Muscle of arm (tissue), 12 donors: ENCODE measurements around the gene CDK5RAP1. TPM values are rescaled to one million over a fixed set of nuclear protein-coding genes. Genes with fewer than 3 reads are reported as not detected.
"Not testable (repeated sequence)": the region's sequence is repeated elsewhere in the genome, so short reads cannot be mapped to it uniquely, and the experiment has no call there.

Experiments used
- DNase-seq: peaks from one replicate; pipeline ENCODE4 v3.0.0-alpha.2; 2013
- polyA plus RNA-seq, 12 donors: library from polyadenylated mRNA; unstranded; fragments of 120-200 nt; gene quantifications; one replicate each; pipeline ENCODE4 v1.2.1, GENCODE V29; 2013; ENCODE audit not compliant: insufficient read length in 12 of 12

The CDK5RAP1 gene
- polyA plus RNA-seq, 12 donors: 16.1 to 31.4 (median 23.8) TPM; not detected in 1

DNA sequence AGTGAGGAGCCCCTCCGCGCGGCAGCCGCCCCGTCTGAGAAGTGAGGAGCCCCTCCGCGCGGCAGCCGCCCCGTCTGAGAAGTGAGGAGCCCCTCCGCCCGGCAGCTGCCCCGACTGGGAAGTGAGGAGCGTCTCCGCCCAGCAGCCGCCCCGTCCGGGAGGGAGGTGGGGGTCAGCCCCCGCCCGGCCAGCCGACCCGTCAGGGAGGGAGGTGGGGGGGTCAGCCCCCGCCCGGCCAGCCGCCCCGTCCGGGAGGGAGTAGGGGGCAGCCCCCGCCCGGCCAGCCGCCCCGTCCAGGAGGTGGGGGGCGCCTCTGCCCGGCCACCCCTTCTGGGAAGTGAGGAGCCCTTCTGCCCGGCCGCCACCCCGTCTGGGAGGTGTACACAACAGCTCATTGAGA, 12.0 kb downstream of the CDK5RAP1 start:
- DNase-seq: not testable (repeated sequence)

DNA sequence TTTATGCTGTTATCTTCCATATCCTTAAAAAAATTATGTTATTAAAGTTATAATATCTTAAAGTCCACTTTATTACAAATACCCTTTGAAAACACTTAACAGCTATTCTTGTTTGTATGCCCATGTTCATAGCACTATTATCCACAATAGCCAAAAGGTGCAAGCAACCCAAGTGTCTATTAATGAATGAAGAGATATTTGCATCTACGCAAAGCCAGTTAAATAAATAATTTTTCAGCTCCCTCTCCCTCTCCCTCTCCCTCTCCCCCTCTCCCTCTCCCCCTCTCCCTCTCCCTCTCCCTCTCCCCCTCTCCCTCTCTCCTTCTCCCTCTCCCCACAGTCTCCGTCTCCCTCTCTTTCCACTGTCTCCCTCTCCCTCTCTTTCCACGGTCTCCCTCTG, 13.1 kb downstream of the CDK5RAP1 start:
- DNase-seq: no peak

DNA sequence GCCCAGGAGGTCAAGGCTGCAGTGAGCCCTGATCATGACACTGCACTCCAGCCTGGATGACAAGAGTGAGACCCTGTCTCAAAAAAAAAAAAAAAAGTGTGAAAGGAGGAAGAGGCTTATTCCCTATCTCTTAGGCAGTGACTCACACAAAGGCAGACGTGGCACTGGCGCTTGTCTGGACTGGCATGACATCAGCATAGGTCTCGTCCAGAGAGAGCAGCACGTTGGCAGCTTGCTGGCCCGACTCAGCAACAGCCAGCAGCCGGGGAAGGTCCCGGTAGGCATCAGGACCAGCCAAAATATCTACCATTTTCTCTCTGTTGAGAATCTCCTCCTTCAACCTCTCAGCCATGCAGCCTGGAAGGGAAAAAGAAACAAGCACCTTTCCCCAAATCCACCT, 14.1 kb downstream of the CDK5RAP1 start:
- DNase-seq: no peak

DNA sequence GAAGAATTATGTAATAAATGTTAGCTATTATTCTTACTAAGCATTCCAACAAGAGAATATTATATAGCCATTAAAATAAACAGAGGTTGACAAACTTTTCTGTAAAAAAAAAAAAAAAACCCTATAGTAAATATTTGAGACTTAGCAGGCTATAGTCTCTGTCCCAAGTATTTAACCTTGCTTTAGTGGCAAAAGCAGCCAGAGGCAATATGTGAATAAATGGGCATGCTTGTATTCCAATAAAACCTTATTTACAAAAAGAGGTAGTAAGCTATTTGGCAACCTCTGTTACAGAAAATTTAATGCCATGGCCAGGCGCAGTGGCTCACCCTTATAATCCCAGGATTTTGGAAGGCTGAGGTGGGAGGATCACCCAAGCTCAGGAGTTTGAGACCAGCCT, 14.6 kb downstream of the CDK5RAP1 start:
- no peak for DNase-seq

DNA sequence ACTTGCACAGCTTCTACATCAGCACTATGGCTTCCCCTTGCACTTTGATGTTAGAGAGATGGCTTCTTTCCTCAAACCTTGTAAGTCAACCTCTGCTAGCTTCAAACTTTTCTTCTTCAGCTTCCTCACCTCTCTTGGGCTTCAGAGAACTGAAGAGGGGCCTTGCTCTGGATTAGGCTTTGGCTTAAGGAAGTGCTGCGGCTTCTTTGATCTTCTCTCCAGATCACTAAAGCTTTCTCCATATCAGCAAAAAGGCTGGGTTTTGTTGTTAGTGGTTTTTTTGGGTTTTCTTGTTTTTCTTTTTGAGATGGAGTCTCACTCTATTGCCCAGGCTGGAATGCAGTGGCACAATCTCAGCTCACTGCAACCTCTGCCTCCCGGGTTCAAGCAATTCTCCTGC, 24.0 kb downstream of the CDK5RAP1 start:
- DNase-seq: no peak

DNA sequence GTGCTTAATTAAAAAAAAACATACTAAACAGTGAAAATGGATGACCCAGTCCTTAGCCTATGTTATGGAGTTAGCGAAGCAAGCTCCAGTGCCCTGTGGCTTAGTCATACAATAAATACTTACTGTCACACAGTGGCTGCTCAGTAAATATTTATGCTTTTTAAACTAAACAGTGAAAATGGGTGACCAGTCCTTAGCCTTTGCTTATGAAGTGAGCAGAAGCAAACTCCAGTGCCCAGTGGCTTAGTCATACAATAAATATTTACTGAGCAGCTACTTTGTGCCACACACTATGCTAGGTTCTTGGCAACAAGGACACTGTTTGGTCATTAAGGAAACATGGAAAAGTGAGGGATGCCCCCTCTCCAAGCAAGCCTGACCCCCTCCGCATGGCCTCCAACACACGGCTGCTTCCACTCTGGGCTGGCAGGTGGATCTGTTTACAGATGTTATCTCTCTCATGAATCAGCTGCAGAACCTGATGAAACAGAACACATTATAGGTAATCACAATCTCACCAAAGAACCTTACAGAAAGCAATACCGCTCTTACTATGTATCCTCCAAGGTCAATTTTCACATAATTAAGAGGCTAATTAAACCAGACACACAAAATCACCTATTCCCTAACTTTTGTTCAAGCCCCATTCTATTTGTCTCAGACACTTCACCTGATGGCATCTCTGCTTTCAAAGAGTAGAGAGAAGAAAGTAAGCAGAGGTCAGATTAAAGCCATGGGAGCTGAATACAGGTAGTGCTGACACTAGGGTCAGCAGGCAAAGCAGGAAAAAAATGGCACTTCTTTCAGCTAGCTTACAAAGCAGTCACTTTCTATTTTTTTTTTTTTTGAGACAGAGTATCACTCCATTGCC, 27.3 kb downstream of the CDK5RAP1 start:
- no peak for DNase-seq

DNA sequence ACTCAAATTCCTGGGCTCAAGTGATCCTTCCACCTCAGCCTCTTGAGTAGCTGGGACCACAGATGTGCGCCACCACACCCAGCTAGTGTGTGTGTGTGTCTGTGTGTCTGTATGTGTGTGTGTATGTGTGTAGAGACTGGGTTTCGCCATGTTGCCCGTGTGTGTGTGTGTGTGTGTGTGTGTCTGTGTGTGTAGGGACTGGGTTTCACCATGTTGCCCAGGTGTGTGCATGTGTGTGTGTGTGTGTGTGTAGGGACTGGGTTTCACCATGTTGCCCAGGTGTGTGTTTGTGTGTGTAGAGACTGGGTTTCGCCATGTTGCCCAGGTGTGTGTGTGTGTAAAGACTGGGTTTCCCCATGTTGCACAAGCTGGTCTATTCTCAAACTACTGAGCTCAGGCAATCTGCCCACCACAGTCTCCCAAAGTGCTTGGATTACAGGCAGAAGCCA, 28.3 kb downstream of the CDK5RAP1 start:
- DNase-seq: no peak

DNA sequence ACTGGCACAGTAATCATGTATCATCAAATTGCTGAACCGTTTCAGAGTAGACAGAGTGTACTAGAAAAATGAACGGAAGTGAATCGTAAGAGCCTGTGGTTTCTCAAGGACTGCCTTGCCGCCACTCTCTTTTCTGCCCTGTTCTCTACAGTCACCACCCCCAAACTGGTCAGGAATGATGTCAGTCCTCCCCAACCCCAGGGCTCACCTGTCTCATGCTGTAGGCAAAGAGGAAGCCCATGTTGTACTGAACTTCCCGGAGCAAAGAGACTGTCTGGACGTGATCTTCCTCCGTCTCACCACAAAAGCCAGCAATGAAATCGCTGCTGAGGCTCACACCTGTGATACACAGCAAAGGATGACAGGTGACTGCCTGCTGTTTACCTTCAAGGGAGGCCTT, 31.0 kb downstream of the CDK5RAP1 start:
- DNase-seq: no peak

DNA sequence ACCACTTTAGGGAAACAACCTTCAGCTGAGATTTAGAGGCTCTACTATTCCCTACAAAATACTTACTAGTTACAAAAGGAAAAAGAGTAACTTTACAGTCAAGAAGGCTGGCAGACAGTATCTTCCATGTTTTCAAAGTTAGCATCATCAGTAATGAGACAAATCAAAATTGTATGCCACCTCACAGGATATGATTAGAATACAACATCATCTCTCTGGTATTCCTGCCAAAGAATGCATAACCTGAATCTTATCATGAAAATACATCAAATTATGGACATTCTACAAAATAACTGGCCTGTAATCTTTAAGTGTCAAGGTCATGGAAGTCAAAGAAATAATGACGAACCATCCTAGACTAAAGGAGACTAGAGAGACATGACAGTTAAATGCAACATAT, 38.4 kb downstream of the CDK5RAP1 start:
- no peak for DNase-seq

DNA sequence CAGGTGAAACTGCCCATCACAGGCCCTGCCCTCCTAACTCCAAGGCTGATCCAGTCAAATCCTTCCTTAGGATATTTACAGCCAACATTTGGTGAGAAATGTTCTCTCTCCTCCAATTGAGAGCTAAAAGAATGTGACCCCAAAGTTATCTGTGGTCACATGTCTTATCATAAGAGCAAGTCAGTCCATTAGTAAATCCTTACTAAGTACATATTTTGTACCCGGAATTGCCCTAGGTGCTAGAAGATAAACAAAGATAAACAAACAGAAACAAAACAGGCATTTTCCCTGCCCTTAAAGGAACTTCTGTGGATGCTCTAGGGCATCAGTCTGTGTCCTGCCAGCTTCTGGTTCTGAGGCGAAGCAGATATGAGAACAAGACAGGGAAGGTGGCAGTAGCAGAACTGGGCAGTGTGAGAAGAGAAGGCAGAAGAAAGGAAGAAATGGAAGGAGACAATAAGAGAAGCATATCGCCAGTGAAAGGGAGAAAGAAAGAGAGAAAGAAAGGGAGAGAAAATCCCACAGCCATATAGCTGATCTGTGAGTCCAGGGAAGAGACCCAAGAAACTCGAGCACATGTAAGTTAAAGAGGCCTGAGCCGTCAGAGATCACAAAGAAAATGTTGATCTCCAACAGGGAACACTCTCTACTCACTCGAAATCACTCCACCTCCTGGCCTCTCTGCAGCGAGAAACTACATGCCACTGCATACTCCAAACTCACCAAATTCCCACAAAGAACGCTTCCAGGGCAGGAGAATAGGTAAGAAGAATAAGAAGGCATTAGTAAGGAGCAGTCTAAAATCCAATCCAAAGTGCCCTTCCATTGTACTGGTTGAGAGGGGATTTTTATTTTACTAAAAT, 41.7 kb downstream of the CDK5RAP1 start:
- DNase-seq: no peak

DNA sequence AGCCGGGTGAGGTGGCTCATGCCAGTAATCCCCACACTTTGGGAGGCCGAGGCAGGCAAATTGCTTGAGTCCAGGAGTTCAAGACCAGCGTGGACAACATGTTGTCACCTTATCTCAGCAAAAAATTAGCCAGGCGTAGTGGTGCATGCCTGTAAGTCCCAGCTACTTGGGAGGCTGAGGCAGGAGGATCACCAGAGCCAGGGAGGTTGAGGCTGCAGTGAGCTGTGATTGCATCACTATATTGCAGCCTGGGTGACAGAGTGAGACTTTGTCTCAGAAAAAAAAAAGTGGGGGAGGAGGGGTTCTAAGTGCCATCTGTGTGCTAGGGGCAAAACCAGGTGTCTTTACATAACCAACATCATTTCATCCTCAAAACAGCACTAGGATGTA, 48.3 kb downstream of the CDK5RAP1 start:
- DNase-seq: no peak

DNA sequence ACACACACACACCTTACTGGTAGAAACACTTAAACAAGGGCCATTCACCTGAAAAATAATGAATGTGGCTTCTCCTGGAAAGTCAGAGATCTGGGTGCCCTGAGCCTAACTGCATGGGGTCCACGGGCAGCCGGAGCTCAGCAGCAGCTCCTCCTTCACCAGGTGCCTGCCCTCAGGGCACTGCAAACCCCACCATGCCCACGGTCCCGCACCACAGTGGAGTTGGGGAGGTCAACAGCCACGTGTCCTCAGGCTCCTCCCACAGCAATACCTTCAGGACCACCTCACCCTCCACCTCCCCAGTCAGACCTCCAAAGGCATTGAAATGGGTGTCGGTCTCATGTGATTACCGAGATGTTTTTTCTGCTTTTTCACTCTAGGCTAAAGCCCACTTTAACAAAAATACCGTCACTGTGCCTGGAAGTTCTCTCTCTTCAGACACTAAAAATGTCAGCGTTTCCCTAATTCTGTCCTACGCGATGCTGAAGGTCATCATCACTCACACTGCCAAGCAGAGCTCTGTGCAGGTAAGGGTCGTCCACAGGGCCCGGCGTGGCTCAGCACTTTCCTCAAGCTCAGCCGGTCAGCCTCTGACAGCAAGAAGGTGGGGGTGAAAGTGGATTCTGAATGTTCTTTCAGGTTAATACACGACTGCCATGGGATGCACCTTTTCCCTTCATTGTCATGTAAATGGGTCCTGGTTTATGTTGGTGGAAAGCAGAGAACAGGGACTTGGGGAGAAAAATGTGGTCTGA, 48.9 kb downstream of the CDK5RAP1 start:
- DNase-seq: no peak

DNA sequence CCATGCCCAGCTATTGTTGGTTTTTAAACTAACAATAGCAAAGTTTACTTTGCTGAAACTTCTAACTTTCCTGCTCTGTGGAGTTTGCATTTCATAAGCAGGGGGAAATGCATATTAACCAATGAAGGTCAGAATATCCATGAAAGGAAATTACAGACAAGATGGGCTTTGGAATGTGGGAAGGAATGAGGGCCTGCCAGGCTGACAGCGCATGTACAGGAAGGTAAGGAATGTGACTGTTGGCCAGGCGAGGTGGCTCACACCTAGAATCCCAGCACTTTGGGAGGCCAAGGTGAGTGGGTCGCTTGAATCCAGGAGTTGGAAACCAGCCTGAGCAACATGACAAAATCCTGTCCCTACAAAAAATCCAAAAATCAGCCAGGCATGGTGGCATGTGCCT, 49.6 kb downstream of the CDK5RAP1 start:
- DNase-seq: no peak

DNA sequence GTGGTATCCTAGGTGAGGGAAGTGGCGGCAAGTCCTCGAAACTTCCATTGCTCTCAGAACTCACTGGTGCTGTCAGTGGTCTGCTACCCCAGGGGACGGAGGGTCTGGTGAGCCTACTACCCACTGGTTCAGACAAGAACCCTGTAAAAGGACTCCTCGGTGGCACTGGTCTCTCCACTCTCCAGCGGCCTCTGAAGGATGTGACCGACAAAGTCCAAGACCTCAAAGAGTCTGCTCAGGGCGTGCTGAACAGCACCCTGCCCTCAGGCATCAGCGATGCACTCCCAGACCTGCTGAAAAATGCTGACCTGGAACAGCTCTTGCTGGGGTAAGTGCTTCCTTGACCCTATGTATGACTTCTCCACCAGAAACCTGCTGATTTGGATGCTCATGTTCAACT, 51.8 kb downstream of the CDK5RAP1 start:
- DNase-seq: no peak

DNA sequence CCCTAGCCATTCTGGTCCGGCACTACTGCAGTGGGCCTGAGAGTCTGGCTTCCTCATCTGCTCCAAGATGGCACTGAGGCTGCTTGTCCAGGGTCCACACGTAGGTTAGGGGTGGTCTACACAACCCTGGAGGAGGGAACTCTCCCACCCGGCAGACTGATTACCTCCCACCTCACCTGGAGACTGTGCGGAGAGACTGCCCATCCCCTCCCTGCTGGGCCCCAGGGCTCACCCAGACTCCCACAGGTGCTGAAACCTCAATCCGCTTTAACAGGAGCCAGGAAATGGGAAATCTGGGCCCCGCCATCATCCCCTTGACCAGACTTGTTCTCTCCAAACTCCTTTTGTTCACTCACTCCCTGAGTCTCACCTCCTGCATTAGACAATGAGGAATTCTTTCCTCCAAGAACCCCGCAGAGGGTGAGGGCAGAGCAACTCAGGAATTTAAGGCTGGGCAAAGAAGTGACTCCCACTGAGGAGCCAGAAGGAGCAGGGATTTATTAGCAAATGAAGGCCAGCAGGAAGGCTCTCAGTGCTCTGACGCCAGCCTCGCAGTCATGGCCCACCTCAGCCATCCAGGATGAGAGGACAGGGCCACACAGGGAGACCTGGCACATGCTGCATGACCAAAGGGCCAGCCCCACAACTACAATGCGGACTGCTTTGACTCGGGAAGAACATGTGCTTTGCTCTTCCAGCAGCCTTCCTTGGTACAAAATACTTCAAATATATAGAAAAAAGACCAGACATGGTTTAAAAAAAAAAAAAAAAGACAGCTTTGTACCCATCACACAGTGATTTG, 53.0 kb downstream of the CDK5RAP1 start:
- DNase-seq: no peak

DNA sequence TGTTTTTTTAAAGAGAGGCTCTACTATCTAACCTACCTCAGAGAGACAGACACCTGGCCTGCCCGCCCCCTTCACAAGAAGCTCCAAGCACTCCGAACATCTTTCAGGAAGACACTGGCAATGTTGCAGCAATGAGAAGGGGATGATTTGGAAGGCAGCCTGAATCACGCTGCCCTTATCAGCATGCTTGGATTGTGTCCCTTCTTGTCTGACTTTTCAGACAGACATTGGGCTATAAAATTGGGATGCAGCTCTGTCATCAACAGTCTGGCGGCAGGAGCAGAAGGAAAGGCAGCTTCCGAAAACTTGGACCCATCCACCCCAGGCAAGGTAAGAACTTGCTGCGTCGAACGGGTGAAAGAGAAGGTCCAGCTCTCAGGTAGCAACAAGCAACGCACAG, 56.0 kb downstream of the CDK5RAP1 start:
- DNase-seq: no peak

DNA sequence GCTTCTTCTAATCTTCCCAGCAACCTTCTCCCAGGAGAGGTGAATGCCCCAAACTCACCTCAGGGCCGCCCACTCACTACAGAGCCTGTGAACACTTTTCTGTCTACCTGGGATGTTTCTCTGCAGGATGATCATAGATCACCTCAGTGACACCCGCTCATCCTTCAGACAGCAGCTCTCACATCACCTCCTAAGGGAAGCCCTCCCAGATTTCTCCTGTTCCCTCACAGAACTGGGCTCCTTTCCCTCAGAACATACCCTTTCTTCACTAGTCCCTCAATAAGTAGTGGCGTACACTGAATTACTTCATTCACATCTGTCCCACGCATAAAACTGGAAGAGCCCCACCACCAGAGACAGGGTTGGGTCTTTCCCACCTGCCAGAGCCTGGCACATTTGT, 57.8 kb downstream of the CDK5RAP1 start:
- DNase-seq: no peak

DNA sequence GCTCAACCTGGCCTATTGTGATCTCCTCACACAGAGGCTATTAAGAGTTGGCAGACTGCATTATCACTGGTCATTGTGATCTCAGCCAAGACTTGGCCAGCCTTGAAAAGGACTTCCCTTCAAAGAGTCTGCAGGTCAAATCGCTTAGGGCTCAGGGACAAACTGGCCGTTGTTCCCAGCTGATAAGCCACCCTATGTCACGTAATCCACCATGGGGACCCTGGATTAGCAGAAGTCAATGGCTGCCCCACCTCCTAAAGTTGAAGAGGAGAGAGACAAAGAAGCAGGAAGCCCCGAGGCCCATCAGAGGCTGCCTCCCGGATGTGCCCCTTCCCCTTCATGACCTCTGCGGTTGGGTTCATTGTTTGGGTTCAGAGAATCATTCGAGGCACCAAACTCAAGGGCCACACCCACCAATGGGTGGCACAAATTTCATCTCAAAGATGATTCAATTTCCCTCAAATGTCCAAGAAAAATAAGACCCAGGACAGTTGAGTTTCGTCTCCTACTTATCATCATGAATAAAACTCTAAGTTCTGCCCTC, 61.7 kb downstream of the CDK5RAP1 start:
- no peak for DNase-seq

DNA sequence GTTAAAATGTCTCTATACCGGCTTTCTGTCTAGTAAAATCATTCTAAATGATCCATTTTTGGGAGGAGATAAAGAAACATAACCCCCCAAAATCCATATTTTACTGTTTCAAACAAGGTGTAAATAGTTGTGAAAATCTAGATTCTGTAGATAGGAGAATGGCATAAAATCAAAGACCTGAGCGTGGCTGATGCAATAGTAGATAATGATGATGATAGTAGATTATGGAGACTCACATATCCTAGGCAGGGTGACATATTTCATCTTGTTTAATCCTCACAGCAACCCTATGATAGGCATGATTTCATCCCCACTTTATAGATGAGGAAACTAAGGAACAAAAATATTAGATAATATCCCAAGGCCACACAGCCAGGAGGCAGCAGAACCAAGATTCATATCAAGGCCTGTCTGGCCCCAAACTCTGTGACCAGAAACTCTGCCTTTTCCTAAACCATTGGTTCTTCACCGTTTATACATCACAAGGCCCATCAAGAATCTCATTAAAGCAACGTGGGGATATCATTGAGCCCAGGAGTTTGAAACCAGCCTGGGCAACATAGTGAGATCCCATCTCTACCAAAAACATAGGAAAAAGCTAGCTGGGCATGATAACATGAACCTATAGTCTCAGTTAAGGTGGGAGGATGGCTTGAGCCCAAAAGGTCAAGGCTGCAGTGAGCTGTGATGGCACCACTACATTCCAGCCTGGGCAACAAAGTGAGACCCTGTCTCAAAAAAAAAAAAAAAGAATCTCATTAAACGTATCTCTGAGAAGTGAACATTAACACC, 62.7 kb downstream of the CDK5RAP1 start:
- no peak for DNase-seq

DNA sequence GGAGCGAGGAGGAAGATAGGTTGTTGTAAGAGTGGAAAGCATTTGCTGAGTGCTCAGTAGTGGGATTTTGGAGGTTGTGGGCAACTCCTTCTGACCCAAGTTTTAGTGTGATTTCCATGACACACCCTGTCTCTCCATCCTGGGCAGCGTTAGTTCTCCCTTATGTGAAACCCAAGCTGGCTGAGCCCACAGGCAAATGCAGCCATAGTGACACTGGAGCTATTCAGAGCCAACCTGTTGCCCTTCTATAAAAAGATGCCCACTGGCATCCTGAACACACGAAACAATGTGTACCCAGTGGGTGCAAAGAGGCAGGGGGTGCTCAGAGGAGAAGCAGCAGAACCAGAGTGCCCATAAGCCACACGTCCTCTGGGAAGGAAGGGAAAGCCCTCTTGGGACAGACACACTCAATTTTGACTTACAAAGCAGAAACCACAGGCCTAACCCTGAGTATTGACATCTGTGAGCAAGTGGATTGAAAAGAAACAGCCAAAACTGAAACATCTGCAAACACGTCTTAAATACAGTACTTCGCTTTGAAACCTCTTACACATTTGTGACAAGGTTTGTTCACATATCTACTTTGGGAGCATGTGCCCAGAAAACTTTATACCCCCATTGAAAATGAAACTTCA, 63.7 kb downstream of the CDK5RAP1 start:
- no peak for DNase-seq
